T-helper 1 cell (primary cell): ENCODE results near the gene MAML1.
"Not testable (repeated sequence)": the region's sequence is repeated elsewhere in the genome, so short reads cannot be mapped to it uniquely, and the experiment has no call there.

ENCODE experiments used
- DNase-seq, 5 donors: peaks; one replicate each; pipeline ENCODE4 v3.0.0-alpha.2; 2012 to 2020
- total RNA-seq, 4 donors: gene quantifications; one replicate each; lab custom pipeline; 2026; lab: John Stamatoyannopoulos, UW

Gene MAML1, protein sequence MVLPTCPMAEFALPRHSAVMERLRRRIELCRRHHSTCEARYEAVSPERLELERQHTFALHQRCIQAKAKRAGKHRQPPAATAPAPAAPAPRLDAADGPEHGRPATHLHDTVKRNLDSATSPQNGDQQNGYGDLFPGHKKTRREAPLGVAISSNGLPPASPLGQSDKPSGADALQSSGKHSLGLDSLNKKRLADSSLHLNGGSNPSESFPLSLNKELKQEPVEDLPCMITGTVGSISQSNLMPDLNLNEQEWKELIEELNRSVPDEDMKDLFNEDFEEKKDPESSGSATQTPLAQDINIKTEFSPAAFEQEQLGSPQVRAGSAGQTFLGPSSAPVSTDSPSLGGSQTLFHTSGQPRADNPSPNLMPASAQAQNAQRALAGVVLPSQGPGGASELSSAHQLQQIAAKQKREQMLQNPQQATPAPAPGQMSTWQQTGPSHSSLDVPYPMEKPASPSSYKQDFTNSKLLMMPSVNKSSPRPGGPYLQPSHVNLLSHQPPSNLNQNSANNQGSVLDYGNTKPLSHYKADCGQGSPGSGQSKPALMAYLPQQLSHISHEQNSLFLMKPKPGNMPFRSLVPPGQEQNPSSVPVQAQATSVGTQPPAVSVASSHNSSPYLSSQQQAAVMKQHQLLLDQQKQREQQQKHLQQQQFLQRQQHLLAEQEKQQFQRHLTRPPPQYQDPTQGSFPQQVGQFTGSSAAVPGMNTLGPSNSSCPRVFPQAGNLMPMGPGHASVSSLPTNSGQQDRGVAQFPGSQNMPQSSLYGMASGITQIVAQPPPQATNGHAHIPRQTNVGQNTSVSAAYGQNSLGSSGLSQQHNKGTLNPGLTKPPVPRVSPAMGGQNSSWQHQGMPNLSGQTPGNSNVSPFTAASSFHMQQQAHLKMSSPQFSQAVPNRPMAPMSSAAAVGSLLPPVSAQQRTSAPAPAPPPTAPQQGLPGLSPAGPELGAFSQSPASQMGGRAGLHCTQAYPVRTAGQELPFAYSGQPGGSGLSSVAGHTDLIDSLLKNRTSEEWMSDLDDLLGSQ
- 45.2 to 54.1 (median 49.5) reads per million in 4 donors for total RNA-seq

DNA sequence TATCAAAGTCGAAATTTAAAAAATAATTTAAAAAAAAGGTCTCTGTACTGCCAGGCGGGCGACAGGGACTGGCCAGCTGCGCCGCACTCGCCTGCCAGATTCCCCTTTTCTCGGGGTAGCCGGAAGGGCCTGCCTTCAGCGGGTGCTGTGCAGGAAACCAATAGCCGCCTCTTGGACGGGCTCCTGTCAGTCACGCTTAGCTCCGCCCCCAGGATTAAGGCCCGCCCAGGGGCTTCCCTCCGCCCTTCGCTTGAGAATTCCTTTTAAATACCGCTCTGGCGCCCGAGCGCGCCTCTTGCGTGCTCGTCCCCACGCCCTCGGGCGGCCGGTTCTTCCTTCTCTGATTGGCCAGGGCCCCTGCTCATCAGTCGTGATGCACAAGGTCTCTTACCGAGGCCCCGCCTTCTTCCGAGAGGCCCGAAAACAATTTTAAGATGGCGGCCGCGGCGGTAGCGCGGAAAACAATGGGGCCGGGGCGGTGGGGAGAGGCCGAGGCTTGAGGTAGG lies at the start of gene MAML1:
Gene MAML1, plus strand, starts transcription at position 411 of the 506 bp plus-strand sequence. CDS start 291 bp downstream, outside the sequence.
- peak; percentile 98 to 100 (median 99) for DNase-seq

DNA sequence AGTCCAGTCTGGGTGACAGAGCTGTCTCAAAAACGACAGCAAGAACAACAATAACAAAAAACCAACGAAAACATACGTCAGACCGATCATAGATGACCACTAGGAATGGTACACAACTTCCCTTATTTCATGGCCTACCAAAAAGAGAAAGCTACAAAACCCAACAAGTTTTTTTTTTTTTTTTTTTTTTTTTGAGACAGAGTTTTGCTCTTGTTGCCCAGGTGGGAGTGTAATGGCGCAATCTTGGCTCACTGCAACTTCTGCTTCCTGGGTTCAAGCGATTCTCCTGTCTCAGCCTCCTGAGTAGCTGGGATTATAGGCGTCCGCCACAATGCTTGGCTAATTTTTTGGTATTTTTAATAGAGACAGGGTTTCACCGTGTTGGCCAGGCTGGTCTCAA lies 43.4 kb upstream of the MAML1 start:
- DNase-seq = not testable (repeated sequence)

DNA sequence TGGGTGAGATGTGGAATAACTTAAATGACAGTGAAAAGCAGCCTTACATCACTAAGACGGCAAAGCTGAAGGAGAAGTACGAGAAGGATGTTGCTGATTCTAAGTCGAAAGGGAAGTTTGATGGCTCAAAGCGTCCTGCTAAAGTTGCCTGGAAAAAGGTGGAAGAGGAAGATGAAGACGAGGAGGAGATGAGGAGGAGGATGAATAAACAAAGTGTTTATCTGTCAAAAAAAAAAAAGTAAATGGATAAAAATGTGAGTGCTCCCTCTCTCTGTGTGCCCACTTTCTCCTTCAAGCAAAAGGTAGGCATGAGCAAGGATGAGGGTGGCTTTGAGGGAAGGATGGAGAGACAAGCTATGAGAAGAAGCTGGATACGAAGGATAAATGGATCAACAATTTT lies 38.1 kb upstream of the MAML1 start:
- DNase-seq = no peak

DNA sequence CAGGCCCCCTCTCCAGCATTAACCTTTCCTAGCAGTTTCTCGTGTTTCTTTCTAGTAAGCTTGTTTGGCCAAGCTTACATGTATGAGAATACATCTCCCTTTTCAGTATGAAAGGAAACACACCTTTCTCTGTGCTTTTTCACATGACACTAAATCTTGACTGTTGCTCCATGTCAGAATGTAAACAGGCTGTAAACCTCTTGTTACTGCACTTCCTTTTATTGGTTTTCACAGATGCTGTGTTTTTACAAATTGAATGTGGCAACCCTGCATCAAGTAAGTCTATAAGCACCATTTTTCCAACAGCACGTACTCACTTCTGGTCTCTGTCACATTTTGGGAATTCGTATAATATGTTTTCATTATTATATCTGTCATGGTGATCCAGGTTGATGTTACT lies 36.0 kb upstream of the MAML1 start:
- DNase-seq = no peak

DNA sequence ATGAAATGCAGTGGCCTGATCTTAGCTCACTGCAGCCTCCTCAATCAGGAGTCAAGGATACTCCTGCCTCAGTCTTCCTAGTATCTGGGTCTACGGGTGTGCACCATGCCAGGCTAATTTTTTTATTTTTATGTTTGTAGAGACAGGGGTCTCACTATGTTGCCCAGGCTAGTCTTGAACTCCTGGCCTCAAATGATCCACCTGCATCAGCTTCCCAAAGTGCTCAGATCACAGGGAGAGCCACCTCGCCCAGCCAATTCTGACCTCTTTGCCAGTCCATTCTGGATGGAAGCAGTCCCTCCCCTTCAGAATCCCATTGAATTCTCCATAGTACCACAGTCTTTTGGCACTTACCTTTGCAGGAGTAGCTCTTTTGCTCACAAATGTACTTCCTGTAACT lies 35.5 kb upstream of the MAML1 start:
- DNase-seq = no peak

DNA sequence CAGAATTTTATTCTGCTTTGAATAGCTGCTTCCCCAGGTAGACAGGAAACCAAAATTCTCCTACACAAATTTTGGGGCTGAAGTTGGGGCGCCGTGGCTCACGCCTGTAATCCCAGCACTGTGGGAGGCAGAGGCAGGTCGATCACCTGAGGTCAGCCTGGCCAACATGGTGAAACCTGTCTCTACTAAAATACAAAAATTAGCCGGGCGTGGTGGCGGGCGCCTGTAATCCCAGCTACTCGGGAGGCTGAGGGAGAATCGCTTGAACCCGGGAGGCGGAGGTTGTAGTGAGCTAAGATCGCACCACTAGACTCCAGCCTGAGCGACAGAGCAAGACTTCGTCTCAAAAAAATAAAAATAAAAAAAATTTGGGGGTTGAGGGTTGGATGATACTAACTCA lies 35.1 kb upstream of the MAML1 start:
- DNase-seq = not testable (repeated sequence)

DNA sequence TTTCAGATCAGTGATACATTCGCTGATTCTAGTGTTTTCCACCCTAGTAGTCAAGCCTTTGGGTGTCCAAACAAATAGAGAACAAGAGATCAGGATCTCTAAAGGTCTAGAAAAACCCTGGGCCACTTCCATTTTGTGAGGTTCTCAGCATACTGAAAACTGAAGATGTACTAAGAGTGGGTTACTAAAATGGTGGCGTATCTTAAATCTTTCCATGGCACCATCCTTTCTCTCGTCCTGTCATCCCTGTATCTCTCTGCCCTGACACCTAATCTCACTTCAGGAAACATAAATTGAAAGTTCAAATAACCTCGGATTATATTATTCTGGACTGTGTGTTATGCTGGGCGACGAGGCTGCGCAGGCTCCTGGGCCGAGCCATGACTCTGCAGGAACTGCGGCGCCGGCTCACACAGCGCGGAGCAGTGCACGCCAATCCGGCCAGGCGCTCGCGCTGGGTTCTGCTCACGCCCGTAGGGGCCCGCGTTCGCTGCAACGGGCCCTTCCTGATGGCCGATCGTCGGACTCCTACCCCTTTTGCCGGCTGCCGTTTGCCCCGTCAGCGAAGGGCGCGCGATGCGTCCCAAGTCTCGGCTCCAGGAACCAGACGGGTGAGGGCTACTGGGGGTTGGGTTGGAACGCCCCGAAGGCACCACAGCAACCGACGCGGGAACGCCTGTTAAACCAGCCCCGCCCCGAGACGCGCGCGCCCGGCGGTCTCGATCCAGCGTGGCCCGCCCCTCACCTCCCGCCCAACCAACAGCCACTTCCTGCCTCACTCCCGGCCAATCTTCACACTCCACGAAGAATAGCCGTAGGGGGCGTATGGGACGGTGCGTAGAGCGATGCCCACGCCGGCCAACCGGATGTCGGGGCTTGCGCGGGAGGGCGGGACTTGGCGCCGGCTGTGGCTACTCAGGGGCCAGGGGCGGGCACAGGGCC lies 34.4 kb upstream of the MAML1 start:
- peak; percentile 97 to 100 (median 98) for DNase-seq

DNA sequence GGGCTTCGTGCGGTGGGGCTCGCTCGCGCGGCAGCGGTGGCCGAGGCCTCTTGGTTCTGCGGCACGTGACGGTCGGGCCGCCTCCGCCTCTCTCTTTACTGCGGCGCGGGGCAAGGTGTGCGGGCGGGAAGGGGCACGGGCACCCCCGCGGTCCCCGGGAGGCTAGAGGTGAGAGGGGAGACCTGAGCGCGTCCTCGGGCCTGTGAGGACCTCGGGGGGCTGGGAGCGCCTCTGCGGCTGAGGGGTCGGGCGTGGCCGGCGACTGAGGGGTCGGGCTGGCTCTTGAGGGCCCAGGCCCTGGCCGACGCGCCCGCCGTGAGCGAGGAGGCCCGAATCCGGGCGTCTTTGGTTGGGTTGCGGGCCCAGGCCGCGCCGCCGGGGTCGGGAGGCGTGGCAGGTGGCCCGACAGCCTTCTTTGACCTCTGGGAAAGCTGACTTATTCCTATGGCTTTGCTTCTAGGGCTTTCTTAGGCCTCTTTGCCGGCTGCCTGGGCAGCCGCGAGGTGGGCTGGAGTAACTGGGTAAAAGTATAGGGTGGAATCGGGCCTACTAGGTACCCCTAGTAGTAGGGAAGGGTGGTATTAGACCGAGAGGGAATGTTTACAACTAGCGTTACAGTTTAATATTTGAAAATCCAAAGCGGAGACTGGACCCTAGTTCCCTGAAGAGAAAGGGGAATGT lies 33.5 kb upstream of the MAML1 start, which contains the start of gene CANX:
Gene CANX, plus strand, starts transcription at position 33 of the 681 bp plus-strand sequence. CDS start 6,715 bp downstream, outside the sequence.
- DNase-seq = no peak

DNA sequence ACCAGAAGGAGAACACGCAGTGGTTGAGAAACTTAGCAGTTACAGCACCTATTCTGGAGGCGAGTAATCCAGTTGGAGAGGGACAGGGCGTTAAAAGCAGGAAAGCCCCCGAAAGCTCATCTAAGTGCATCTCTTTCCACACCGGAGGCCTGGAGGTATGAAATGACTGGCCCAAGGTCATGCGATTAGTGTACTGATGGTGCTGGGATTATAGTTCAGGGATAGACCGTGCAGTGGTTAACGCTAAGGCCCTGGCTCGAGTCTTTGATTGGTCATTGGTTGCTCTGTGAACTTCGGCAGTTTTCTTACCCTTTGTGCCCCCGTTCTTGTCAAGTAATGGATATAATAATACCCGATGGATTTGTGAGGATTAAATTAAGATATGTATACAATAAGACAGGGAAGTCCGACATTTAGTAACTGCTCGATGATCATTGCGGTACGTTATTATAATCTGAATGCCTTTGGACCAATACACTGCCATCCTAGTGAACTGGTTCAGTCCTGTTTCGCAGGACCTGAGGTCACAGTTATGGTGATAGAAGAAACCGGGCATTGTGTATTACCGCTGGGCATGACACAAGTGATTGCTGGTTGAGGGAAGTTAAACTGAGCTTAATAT lies 32.9 kb upstream of the MAML1 start:
- DNase-seq = peak in 1 of 5 donors; percentile 64

DNA sequence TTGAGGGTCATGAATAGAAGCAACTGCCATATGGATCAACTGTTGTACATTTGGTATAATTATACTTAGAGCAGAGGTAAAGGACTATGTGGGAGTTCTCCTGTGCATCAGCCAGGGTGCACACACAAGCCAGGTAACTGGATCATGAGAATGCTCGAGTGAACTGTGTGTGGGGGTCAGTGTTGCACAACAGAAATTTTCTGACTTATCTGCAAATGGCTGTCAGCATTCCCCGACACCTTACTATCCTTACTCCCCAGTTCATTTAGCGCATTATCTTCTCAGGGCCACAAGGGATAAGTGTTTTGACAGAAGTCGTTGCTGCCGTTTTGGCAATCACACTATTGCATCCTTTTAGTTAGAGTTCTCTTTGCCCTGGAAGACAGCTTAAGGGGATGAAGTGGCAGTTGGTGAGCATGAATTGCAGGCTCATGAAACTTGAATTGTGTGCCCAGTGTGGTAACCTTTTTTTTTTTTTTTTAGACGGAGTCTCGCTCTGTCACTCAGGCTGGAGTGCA lies 32.2 kb upstream of the MAML1 start:
- DNase-seq = no peak

DNA sequence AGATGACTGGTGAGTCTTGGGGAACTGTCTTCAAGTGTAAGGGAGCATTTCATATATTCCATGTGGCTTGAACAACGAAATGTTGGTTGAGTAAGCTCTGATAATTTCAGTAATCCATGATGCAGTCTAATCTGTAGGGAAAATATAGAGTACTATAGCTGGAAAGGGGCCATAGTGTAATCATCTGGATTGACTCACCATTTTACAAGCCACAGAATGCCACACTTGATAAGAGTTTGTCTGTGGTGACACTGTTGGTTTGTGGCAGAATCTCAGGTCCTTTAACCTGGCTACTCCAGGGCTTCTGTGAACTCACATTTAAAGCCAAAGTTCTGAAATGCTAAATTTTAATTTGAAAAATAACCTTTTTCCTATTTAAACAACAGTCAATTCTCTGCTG lies 16.3 kb upstream of the MAML1 start:
- no peak for DNase-seq

DNA sequence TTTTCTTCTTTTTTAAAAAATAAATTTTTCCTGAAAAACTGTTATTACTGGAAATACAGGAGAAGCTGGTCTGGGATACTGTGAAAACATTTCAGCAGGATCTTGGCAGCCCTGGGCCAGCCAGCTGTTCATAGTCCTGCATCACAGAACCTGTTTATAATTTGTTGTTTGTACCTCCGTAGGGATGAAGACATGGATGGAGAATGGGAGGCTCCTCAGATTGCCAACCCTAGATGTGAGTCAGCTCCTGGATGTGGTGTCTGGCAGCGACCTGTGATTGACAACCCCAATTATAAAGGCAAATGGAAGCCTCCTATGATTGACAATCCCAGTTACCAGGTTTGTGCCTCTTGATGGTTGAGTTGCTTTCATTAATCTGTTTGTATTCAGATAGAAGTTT lies 12.4 kb upstream of the MAML1 start:
- no peak for DNase-seq

DNA sequence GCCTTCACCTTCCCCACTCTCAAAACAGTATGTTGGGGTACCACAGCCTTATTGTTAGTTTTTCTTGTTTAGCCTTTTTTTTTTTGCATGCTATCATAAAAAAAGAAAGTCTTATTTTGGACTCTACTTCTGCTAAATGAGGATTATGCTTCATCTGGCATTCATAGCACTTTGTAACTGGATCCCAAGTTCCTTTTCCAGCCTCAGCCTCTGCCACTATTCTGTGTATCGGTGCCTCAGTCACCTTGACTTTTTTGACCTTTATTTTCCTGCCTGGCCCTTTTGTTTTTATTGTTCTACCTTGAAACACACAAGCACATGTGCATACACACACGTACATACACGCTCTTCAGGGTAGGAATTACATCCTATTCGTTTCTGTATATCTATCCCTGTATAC lies 8.5 kb upstream of the MAML1 start:
- DNase-seq = no peak

DNA sequence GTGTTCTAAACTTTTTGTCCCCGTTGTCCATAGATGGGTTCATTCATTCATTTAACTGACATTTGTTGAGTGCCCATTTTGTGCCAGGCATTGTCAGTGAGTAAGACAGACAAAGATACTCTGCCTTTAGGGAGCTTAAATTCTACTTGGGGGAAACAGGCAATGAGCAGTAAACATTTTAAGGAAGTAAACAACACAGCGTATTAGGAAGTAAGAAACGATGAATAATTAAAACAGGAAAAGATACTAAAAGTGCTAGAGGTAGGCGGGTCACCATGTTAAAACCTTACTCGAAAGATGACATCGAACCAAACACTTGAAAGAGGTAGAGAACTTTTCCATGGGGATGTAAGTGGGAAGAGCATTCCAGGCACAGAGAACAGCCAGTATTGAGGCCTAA lies 5.5 kb upstream of the MAML1 start:
- no peak for DNase-seq

DNA sequence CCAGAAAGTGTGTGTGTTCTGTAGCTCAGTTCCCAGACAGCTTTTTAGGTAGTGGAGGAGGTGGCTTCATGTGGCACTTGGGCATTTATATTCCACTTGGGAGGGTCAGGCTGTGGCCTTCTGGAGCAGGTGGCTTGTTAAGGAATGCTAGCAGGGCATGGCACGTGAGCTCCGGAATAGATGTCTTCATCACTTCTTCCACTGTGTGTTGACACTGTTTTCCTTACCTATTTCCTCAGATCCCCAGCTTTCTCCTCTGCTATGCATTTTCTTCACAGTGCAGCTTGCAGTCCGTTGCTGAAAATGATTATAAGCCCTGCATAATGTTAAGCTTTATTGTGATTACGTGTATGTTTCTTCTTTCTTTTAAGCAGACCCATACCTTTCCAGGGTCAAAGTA lies 3.3 kb upstream of the MAML1 start:
- DNase-seq = no peak

DNA sequence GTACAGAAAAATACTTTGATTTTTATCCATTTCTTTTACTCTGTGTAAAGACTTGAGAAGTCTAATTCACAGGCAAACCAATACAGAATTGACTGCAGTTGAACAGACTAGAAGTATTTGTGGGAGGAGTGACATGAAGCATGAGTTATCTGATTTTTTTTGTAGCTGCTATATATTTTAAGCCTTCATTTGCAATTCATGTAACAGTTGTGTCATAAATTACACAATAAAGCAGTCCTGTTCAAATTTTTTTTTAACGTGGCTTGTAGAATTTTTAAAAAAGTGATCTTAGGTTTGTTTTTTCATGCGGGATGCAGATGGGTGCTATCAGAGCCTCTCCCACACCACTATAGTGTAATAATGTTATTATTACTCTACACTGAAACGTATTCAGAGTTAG lies 2.9 kb upstream of the MAML1 start:
- DNase-seq = no peak

DNA sequence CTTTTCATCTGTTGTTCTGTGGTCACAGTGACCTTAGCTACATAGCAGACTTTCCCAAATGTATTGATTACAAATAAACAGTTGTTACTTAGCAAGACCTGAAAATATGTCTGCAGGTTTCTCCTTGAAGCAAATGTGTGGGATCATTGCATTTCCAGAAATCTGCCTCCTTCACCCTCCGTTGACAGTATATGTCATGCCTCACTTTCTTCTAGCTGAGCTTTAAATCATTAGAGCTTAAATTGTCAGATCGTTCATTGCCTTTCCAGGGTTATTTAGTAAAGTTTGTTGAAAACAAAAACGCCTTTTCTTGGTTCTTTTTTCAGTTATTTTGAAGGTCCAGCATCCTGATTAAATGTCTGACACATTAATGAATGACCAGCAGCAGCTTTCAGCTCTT lies 2.3 kb upstream of the MAML1 start:
- DNase-seq = no peak

DNA sequence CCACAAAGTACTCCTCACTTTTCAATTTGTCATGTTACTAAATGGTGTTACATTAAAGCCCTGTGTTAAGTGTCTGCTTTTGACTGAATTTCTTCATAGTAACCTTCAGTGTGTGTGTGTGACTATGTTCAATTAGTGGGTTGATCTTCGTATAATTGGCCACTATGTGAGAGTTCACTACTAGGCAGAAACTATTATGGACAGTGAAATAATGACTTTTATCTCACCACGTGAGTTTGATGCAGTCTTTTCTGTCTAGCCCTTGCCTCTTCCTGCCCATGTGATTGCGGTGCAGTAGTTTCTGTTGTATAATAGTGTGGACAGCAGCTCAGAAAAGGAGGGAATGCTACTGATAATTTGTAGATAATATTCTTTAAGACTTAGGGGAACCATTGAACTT lies 1.8 kb upstream of the MAML1 start:
- DNase-seq = no peak

DNA sequence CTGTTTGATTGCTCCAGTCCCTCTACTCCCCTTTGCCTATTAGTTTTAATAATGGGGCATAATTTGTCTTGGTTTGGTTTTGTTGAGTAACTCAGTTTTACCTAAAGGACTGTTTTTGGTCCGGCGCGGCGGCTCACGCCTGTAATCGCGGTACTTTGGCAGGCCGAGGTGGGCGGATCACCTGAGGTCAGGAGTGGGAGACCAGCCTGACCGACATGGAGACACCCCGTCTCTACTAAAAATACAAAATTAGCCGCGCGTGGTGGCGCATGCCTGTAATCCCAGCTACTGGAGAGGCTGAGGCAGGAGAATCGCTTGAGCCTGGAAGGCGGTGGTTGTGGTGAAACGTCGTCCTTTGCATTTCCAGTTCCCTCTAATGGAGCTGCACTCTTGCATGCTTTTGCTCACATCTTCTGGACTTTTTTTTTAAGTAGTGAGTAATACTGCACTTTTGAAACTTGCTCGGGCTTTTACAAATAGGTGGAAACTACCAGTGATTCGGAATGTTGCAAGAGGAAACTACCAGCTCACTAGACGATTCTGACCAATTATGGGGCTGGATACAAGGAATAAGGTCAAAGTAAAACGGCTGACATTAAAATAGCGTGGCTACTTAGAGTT lies 721 bp upstream of the MAML1 start:
- no peak for DNase-seq
